ENCODE measurements around the gene LECT2. TPM values are rescaled to one million over a fixed set of nuclear protein-coding genes. Genes with fewer than 3 reads are reported as not detected.

LECT2 gene
- total and polyA plus RNA-seq, 9 donors = not detected

GRCh38 chr5:135976216-135976615 is 21.4 kb upstream of the LECT2 start:
- H3K4me1 ChIP-seq (ENCODE audit: insufficient read depth) = peaks cover 3% of the 10 kb centered on the region
- intact Hi-C loops (cut with DNase I) = no loop called here
- WGBS, 3 donors = 88 to 94% (median 94%) methylated on average over 7 of the region's 7 CpGs
- H3K9me3 ChIP-seq = no peaks in the 10 kb centered on the region
- H3K27ac ChIP-seq = no peak overlapping the region
- no peaks in the 10 kb centered on the region for H3K27me3 ChIP-seq
- DNase-seq = no peak
- H3K36me3 ChIP-seq = no peaks in the 10 kb centered on the region
- TF ChIP-seq CTCF (IDR thresholded peaks at IDR 0.05) (no peak), EP300 (IDR thresholded peaks at IDR 0.05) (no peak), POLR2A (IDR thresholded peaks at IDR 0.05) (no peak)
- H3K4me3 ChIP-seq = no peak overlapping the region

- no peak overlapping the region for H3K27ac ChIP-seq
- H3K36me3 ChIP-seq = no peaks in the 10 kb centered on the region
- H3K4me3 ChIP-seq = no peak overlapping the region
- H3K27me3 ChIP-seq = no peaks in the 10 kb centered on the region
- H3K4me1 ChIP-seq (ENCODE audit: insufficient read depth) = peaks cover 3% of the 10 kb centered on the region
- TF ChIP-seq CTCF (IDR thresholded peaks at IDR 0.05) (no peak), POLR2A (IDR thresholded peaks at IDR 0.05) (no peak), EP300 (IDR thresholded peaks at IDR 0.05) (no peak)
- H3K9me3 ChIP-seq = no peaks in the 10 kb centered on the region
- WGBS, 3 donors = 88 to 96% (median 96%) methylated on average over 4 of the region's 4 CpGs
- DNase-seq = no peak
- intact Hi-C loops (cut with DNase I) = no loop called here
Observed at GRCh38 chr5:135975122-135975521, 20.3 kb upstream of the LECT2 start.

GRCh38 chr5:135974021-135974600 is 19.3 kb upstream of the LECT2 start:
- intact Hi-C loops (cut with DNase I) = no loop called here
- Histone ChIP-seq H3K9me3 (no peaks in the 10 kb centered on the region), H3K4me1 (ENCODE audit: insufficient read depth) (peaks cover 3% of the 10 kb centered on the region), H3K36me3 (no peaks in the 10 kb centered on the region), H3K27ac (no peak overlapping the region), H3K4me3 (no peak overlapping the region), H3K27me3 (no peaks in the 10 kb centered on the region)
- no peak for DNase-seq
- no peak for TF ChIP-seq EP300 (IDR thresholded peaks at IDR 0.05)
- no peak for TF ChIP-seq CTCF (IDR thresholded peaks at IDR 0.05)
- TF ChIP-seq POLR2A (IDR thresholded peaks at IDR 0.05) = no peak

- Histone ChIP-seq H3K27me3 (no peaks in the 10 kb centered on the region), H3K9me3 (no peaks in the 10 kb centered on the region), H3K4me3 (no peak overlapping the region), H3K36me3 (no peaks in the 10 kb centered on the region), H3K27ac (no peak overlapping the region), H3K4me1 (ENCODE audit: insufficient read depth) (peaks cover 3% of the 10 kb centered on the region)
- 64 to 97% (median 86%) methylated on average over 2 of the region's 2 CpGs for WGBS, 3 donors
- DNase-seq = no peak
- TF ChIP-seq EP300 (IDR thresholded peaks at IDR 0.05) = no peak
- TF ChIP-seq POLR2A (IDR thresholded peaks at IDR 0.05) = no peak
- no peak for TF ChIP-seq CTCF (IDR thresholded peaks at IDR 0.05)
- intact Hi-C loops (cut with DNase I) = no loop called here
Observed at GRCh38 chr5:135973323-135974020, 18.7 kb upstream of the LECT2 start.

Data from ovary (tissue), 9 donors.